Measurements from ENCODE around the gene FBXW7. TPM values are rescaled to one million over a fixed set of nuclear protein-coding genes. Genes with fewer than 3 reads are reported as not detected.

FBXW7 gene
- total and polyA plus RNA-seq, 2 of the 8 experiments (the other 6 are each of a cell fraction or from before 2014, with no cell fraction given) = 6.0 to 26.7 TPM

GRCh38 chr4:152408514-152409327 is 127.2 kb downstream of the FBXW7 start:
- Histone ChIP-seq H3K4me3 (ENCODE audit: extremely low read depth in 1 of 4, insufficient read depth in 2 of 4, low read depth in 3 of 4, low read length in 4 of 4) (no peak overlapping the region), H4K5ac (ENCODE audit: insufficient read length, low read depth, low read length) (no peak overlapping the region), H4K8ac (ENCODE audit: extremely low read depth, insufficient read depth, low read length) (no peak overlapping the region), H2BK12ac (ENCODE audit: low read depth, low read length) (no peak overlapping the region), H3K23me2 (ENCODE audit: low read depth, low read length) (no peaks in the 10 kb centered on the region), H3K4ac (replicated peaks; ENCODE audit: insufficient read length, low read depth, low read length) (no peak overlapping the region), H3K9me3 (ENCODE audit: insufficient read depth in 2 of 2, low read depth in 1 of 2, low read length in 1 of 2) (no peaks in the 10 kb centered on the region), H3K79me2 (ENCODE audit: control insufficient read depth in 1 of 2, insufficient read depth in 2 of 2, low read length in 2 of 2) (peaks cover 0 to 5% of the 10 kb centered on the region in 2 experiments; a peak in 2 of 4 replicates), H3K4me2 (ENCODE audit: insufficient read depth in 1 of 2, low read depth in 2 of 2, low read length in 2 of 2) (no peak overlapping the region), H2BK20ac (ENCODE audit: low read length) (no peak overlapping the region), H3K4me1 (replicated peaks in 1 of 4; ENCODE audit: control insufficient read depth in 3 of 4, insufficient read depth in 4 of 4, low read length in 3 of 4) (no peaks in the 10 kb centered on the region), H2BK15ac (ENCODE audit: low read length) (no peak overlapping the region), H3K79me1 (ENCODE audit: low read depth, low read length) (no peaks in the 10 kb centered on the region), H3K18ac (ENCODE audit: extremely low read depth, low read length) (no peak overlapping the region), H3K14ac (ENCODE audit: insufficient read length) (no peak overlapping the region), H2AFZ (ENCODE audit: low read length) (no peak overlapping the region), H3K36me3 (ENCODE audit: control insufficient read depth in 2 of 4, insufficient read depth in 4 of 4, low read length in 3 of 4) (no peaks in the 10 kb centered on the region; a peak in 1 of 8 replicates), H3K27ac (ENCODE audit: low read depth, low read length) (no peak overlapping the region), H3K9ac (replicated peaks in 1 of 4; ENCODE audit: extremely low read depth in 1 of 4, low read depth in 3 of 4, low read length in 3 of 4) (no peak overlapping the region), H2AK5ac (ENCODE audit: low read depth, low read length) (no peak overlapping the region), H2BK120ac (replicated peaks; ENCODE audit: low read depth, low read length) (no peak overlapping the region), H3K23ac (ENCODE audit: insufficient read length) (no peak overlapping the region), H4K91ac (replicated peaks; ENCODE audit: insufficient read length, low read length) (no peak overlapping the region), H3K56ac (replicated peaks; ENCODE audit: insufficient read length, low read depth, low read length) (no peak overlapping the region), H2BK5ac (ENCODE audit: low read depth, low read length) (no peak overlapping the region), H4K20me1 (replicated peaks in 1 of 2; ENCODE audit: control insufficient read depth in 1 of 2, insufficient read depth in 2 of 2, low read length in 2 of 2) (no peaks in the 10 kb centered on the region), H3K27me3 (replicated peaks in 1 of 4; ENCODE audit: control insufficient read depth in 3 of 4, extremely low read depth in 1 of 4, insufficient read depth in 3 of 4, low read length in 3 of 4) (no peaks in the 10 kb centered on the region)
- ChIA-PET POLR2A (ENCODE audit: partially characterized antibody) (no interaction called here), CTCF (ENCODE audit: partially characterized antibody) (interaction anchor here (0.6 to 2.8 kb wide), 46 partner anchors 9 to 718 kb away, joined by 3 to 23 read pairs (median 4); no protein-coding TSS in a partner anchor)
- peak; percentile 78 for FAIRE-seq
- 74% methylated on average over 3 of the region's 3 CpGs; no CpG with 5 or more reads in 1 of the 2 experiments for WGBS, 2 experiments (ENCODE audit: extremely low coverage in 1 of 2, insufficient coverage in 1 of 2, insufficient read length in 1 of 2, insufficient replicate concordance in 2 of 2, low coverage in 1 of 2, low lambda C conversion rate in 2 of 2, missing lambda C conversion rate in 1 of 2)
- TF ChIP-seq YY1 (IDR thresholded peaks at IDR 0.05; ENCODE audit: low read depth, low read length) (no peak), RBBP5 (IDR thresholded peaks at IDR 0.05; ENCODE audit: borderline replicate concordance, low read depth, low read length) (no peak), KDM5A (IDR thresholded peaks at IDR 0.05; ENCODE audit: low read length) (no peak), SP4 (IDR thresholded peaks at IDR 0.05; ENCODE audit: low read length) (no peak), CTCF (IDR thresholded peaks at IDR 0.05; ENCODE audit: control extremely low read depth in 1 of 3, insufficient read depth in 1 of 3, low read depth in 1 of 3, low read length in 3 of 3) (peak in 2 of 3 experiments; percentile 54 to 67; a peak in 2 of 4 replicates), RAD21 (IDR thresholded peaks at IDR 0.05 in 1 of 2, conservative IDR thresholded peaks at IDR 0.05 in 1 of 2; ENCODE audit: low read depth in 2 of 2, low read length in 2 of 2) (peak; percentile 78 to 83), SAP30 (IDR thresholded peaks at IDR 0.05; ENCODE audit: insufficient read depth, insufficient replicate concordance, low read length) (no peak), MAFK (IDR thresholded peaks at IDR 0.05; ENCODE audit: low read depth, low read length) (0 out of 2 replicates have a peak, but pooled peaks have one; percentile 50)
- no peak for DNase-seq (ENCODE audit: low read depth in 1 of 2, low spot score in 2 of 2)
